ENCODE results near the gene RHBDF2.

The RHBDF2 gene

DNA sequence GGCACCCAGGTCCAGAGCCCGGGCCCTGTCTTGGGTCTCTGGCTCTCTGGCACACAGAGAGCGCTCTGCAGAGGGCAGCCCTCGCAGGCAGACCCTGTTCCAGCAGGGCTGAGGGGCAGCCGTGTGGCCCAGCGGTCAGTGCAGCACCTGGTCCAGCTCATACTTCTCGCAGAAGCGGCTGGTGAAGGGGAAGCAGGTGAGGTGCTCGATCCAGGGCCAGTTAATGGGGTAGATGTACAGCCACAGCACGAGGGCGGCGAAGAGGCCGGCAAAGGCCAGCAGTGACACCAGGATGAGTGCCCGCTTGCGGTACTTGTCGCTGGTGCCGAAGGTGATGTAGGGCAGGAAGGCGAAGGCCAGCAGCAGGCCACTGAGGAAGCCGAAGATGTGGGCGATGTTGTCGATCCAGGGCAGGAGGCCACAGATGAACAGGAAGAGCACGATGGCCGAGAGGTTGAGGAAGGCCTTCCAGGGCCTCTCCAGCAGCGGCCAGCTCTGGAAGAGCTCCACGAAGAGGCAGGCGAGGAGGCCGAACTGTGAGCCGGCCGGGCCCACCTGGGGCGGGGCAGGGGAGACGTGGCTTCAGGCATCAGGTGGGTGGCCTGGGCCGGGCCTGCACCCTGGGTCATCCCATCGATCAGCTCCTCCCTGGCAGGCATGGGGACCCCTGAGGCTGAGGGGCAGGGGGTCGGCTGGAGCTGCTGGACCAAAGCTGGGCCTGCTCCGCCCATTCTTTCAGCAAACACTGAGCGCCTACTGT is 29.5 kb downstream of the RHBDF2 start:
- 0 out of 2 replicates have a peak, but pooled peaks cover 6% of the 10 kb centered on the region for H3K36me3 ChIP-seq (ENCODE audit: insufficient read depth, low read depth, low read length)
- H3K9me3 ChIP-seq (ENCODE audit: insufficient read depth, low read depth, low read length): no peaks in the 10 kb centered on the region
- peaks cover 7% of the 10 kb centered on the region; the same call in 1 of the 2 replicates for H3K4me1 ChIP-seq (ENCODE audit: insufficient read depth, low read length)
- H3K27ac ChIP-seq (ENCODE audit: low read length): no peak overlapping the region
- H3K4me3 ChIP-seq (ENCODE audit: low read length): no peak overlapping the region
- no peak overlapping the region for H3K9ac ChIP-seq (ENCODE audit: low read depth, low read length)
- H3K27me3 ChIP-seq (ENCODE audit: insufficient read depth, low read length): no peaks in the 10 kb centered on the region

- no peak overlapping the region for H3K9ac ChIP-seq (ENCODE audit: low read depth, low read length)
- H3K4me1 ChIP-seq (ENCODE audit: insufficient read depth, low read length): peaks cover 7% of the 10 kb centered on the region; the same call in 1 of the 2 replicates
- 0 out of 2 replicates have a peak, but pooled peaks cover 6% of the 10 kb centered on the region for H3K36me3 ChIP-seq (ENCODE audit: insufficient read depth, low read depth, low read length)
- no peak overlapping the region for H3K4me3 ChIP-seq (ENCODE audit: low read length)
- no peaks in the 10 kb centered on the region for H3K9me3 ChIP-seq (ENCODE audit: insufficient read depth, low read depth, low read length)
- no peak overlapping the region for H3K27ac ChIP-seq (ENCODE audit: low read length)
- H3K27me3 ChIP-seq (ENCODE audit: insufficient read depth, low read length): no peaks in the 10 kb centered on the region
These were observed 31.1 kb downstream of the RHBDF2 start for GRCh38 chr17:76469991-76470739.

GRCh38 chr17:76469076-76469990 is 31.9 kb downstream of the RHBDF2 start:
- Histone ChIP-seq H3K27me3 (ENCODE audit: insufficient read depth, low read length) (no peaks in the 10 kb centered on the region), H3K27ac (ENCODE audit: low read length) (no peak overlapping the region), H3K4me1 (ENCODE audit: insufficient read depth, low read length) (peaks cover 7% of the 10 kb centered on the region; the same call in 1 of the 2 replicates), H3K36me3 (ENCODE audit: insufficient read depth, low read depth, low read length) (0 out of 2 replicates have a peak, but pooled peaks cover 6% of the 10 kb centered on the region), H3K4me3 (ENCODE audit: low read length) (no peak overlapping the region), H3K9me3 (ENCODE audit: insufficient read depth, low read depth, low read length) (no peaks in the 10 kb centered on the region), H3K9ac (ENCODE audit: low read depth, low read length) (no peak overlapping the region)

- Histone ChIP-seq H3K27ac (ENCODE audit: low read length) (no peak overlapping the region), H3K4me3 (ENCODE audit: low read length) (no peak overlapping the region), H3K4me1 (ENCODE audit: insufficient read depth, low read length) (peaks cover 7% of the 10 kb centered on the region; the same call in 1 of the 2 replicates), H3K36me3 (ENCODE audit: insufficient read depth, low read depth, low read length) (0 out of 2 replicates have a peak, but pooled peaks cover 6% of the 10 kb centered on the region), H3K9ac (ENCODE audit: low read depth, low read length) (no peak overlapping the region), H3K9me3 (ENCODE audit: insufficient read depth, low read depth, low read length) (no peaks in the 10 kb centered on the region), H3K27me3 (ENCODE audit: insufficient read depth, low read length) (no peaks in the 10 kb centered on the region)
These were observed 32.6 kb downstream of the RHBDF2 start for GRCh38 chr17:76468634-76469010.

- 0 out of 2 replicates have a peak, but pooled peaks cover 6% of the 10 kb centered on the region for H3K36me3 ChIP-seq (ENCODE audit: insufficient read depth, low read depth, low read length)
- H3K27ac ChIP-seq (ENCODE audit: low read length): no peak overlapping the region
- peaks cover 7% of the 10 kb centered on the region; the same call in 1 of the 2 replicates for H3K4me1 ChIP-seq (ENCODE audit: insufficient read depth, low read length)
- H3K9me3 ChIP-seq (ENCODE audit: insufficient read depth, low read depth, low read length): no peaks in the 10 kb centered on the region
- no peak overlapping the region for H3K4me3 ChIP-seq (ENCODE audit: low read length)
- no peak overlapping the region for H3K9ac ChIP-seq (ENCODE audit: low read depth, low read length)
- no peaks in the 10 kb centered on the region for H3K27me3 ChIP-seq (ENCODE audit: insufficient read depth, low read length)
These were observed 33.2 kb downstream of the RHBDF2 start for GRCh38 chr17:76467809-76468633.

DNA sequence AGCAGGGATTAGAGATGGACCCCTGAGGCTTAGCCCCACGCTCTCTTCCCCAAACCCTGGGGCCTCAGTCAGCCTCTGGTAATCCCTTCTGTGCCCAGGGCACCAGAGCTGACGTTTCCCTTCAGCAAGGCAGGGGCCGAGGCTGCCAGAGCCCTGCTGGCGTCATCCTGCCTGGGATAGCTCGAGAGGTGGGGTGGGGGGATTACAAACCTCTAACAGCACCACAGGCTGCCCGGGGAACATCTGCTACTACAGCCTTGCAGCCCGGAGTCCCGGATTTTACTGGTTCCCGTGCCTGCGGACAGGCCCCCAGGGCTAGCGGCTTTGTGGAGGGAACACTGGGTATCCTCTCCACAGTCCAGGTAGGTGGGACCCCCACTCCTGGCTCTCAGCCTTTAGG is 33.9 kb downstream of the RHBDF2 start, which contains the start of gene AANAT:
Gene AANAT, plus strand, starts transcription at position 238 of the 400 bp plus-strand sequence. CDS start 1,144 bp downstream, outside the sequence.
- H3K27me3 ChIP-seq (ENCODE audit: insufficient read depth, low read length): no peaks in the 10 kb centered on the region
- H3K4me3 ChIP-seq (ENCODE audit: low read length): no peak within 1 kb of the TSS
- H3K27ac ChIP-seq (ENCODE audit: low read length): no peak within 1 kb of the TSS
- no peaks in the 10 kb centered on the region for H3K9me3 ChIP-seq (ENCODE audit: insufficient read depth, low read depth, low read length)
- H3K9ac ChIP-seq (ENCODE audit: low read depth, low read length): no peak within 1 kb of the TSS
- 0 out of 2 replicates have a peak, but pooled peaks cover 5% of the 10 kb centered on the region for H3K36me3 ChIP-seq (ENCODE audit: insufficient read depth, low read depth, low read length)
- H3K4me1 ChIP-seq (ENCODE audit: insufficient read depth, low read length): peaks cover 7% of the 10 kb centered on the region; the same call in 1 of the 2 replicates

GRCh38 chr17:76466775-76467130 is 34.5 kb downstream of the RHBDF2 start:
- H3K4me1 ChIP-seq (ENCODE audit: insufficient read depth, low read length): peaks cover 8% of the 10 kb centered on the region
- H3K9me3 ChIP-seq (ENCODE audit: insufficient read depth, low read depth, low read length): no peaks in the 10 kb centered on the region
- no peak overlapping the region for H3K9ac ChIP-seq (ENCODE audit: low read depth, low read length)
- no peak overlapping the region for H3K4me3 ChIP-seq (ENCODE audit: low read length)
- H3K36me3 ChIP-seq (ENCODE audit: insufficient read depth, low read depth, low read length): no peaks in the 10 kb centered on the region
- H3K27me3 ChIP-seq (ENCODE audit: insufficient read depth, low read length): no peaks in the 10 kb centered on the region
- no peak overlapping the region for H3K27ac ChIP-seq (ENCODE audit: low read length)

- Histone ChIP-seq H3K4me1 (ENCODE audit: insufficient read depth, low read length) (peaks cover 14% of the 10 kb centered on the region), H3K9ac (ENCODE audit: low read depth, low read length) (no peak overlapping the region), H3K27me3 (ENCODE audit: insufficient read depth, low read length) (no peaks in the 10 kb centered on the region), H3K27ac (ENCODE audit: low read length) (no peak overlapping the region), H3K9me3 (ENCODE audit: insufficient read depth, low read depth, low read length) (no peaks in the 10 kb centered on the region), H3K36me3 (ENCODE audit: insufficient read depth, low read depth, low read length) (no peaks in the 10 kb centered on the region), H3K4me3 (ENCODE audit: low read length) (no peak overlapping the region)
These were observed 38.5 kb downstream of the RHBDF2 start for GRCh38 chr17:76462556-76463290.

GRCh38 chr17:76461765-76462555 is 39.3 kb downstream of the RHBDF2 start:
- H3K27ac ChIP-seq (ENCODE audit: low read length): no peak overlapping the region

GRCh38 chr17:76459674-76460073 is 41.5 kb downstream of the RHBDF2 start:
- no peaks in the 10 kb centered on the region for H3K36me3 ChIP-seq (ENCODE audit: insufficient read depth, low read depth, low read length)
- H3K27ac ChIP-seq (ENCODE audit: low read length): no peak overlapping the region
- H3K4me1 ChIP-seq (ENCODE audit: insufficient read depth, low read length): peaks cover 8% of the 10 kb centered on the region
- H3K27me3 ChIP-seq (ENCODE audit: insufficient read depth, low read length): no peaks in the 10 kb centered on the region
- H3K9me3 ChIP-seq (ENCODE audit: insufficient read depth, low read depth, low read length): no peaks in the 10 kb centered on the region
- no peak overlapping the region for H3K9ac ChIP-seq (ENCODE audit: low read depth, low read length)
- H3K4me3 ChIP-seq (ENCODE audit: low read length): no peak overlapping the region

More at GRCh38 chr17:76461765-76462555, 39.3 kb downstream of the RHBDF2 start:
- Histone ChIP-seq H3K36me3 (ENCODE audit: insufficient read depth, low read depth, low read length) (no peaks in the 10 kb centered on the region), H3K4me3 (ENCODE audit: low read length) (no peak overlapping the region), H3K9ac (ENCODE audit: low read depth, low read length) (no peak overlapping the region), H3K9me3 (ENCODE audit: insufficient read depth, low read depth, low read length) (no peaks in the 10 kb centered on the region), H3K4me1 (ENCODE audit: insufficient read depth, low read length) (peaks cover 8% of the 10 kb centered on the region), H3K27me3 (ENCODE audit: insufficient read depth, low read length) (no peaks in the 10 kb centered on the region)

Measured in iPS-20b (cell line).